GM12891 (cell line): Measurements from ENCODE around the gene HS3ST4.

ENCODE experiments used
- POLR2A ChIP-seq: IDR thresholded peaks from 2 replicates; pipeline ENCODE4 v1.6.1; 2011; ENCODE audit warnings: low read depth, low read length, control low read depth
- POLR2AphosphoS5 ChIP-seq: IDR thresholded peaks from 2 replicates; pipeline ENCODE4 v1.6.1; 2011; ENCODE audit warnings: low read depth, low read length, control low read depth
- TAF1 ChIP-seq: IDR thresholded peaks from 2 replicates; pipeline ENCODE4 v1.6.1; 2011; ENCODE audit warnings: low read depth, low read length, control low read depth

DNA sequence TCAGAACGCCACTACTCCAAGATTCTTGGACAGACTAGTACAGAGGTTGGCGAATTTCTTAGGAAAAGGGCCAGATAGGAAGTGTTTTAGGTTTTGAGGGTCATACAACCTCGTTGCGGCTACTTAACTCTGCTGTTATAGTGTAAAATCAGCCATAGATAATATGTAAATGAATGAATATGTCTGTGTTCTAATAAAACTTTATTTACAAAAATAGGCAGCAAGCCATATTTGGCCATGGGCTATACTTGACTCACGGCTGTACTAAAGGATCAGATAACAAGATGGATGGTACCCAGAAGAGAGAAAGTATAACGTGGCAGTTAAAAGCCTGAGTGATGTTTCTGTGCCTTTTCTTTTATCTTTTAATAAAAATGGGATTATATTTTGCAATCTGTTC lies 125.5 kb downstream of the HS3ST4 start:
- TF ChIP-seq POLR2A (no peak), TAF1 (no peak), POLR2AphosphoS5 (no peak)
